ENCODE results near the gene DARS1.

The DARS1 gene

GRCh38 chr2:136015699-136016098 is 30.3 kb upstream of the DARS1 start:
- no peak overlapping the region for H3K27ac ChIP-seq
- TF ChIP-seq ZFX (IDR thresholded peaks at IDR 0.05; ENCODE audit: borderline replicate concordance) (no peak), CTCF (IDR thresholded peaks at IDR 0.05) (no peak)

GRCh38 chr2:136014411-136014810 is 29.0 kb upstream of the DARS1 start:
- no peak overlapping the region for H3K27ac ChIP-seq
- no peak for TF ChIP-seq ZFX (IDR thresholded peaks at IDR 0.05; ENCODE audit: borderline replicate concordance)
- TF ChIP-seq CTCF (IDR thresholded peaks at IDR 0.05), result no peak

- TF ChIP-seq CTCF (IDR thresholded peaks at IDR 0.05), result no peak
- no peak overlapping the region for H3K27ac ChIP-seq
These were observed 28.5 kb upstream of the DARS1 start for GRCh38 chr2:136013955-136014354.

- no peak for TF ChIP-seq ZFX (IDR thresholded peaks at IDR 0.05; ENCODE audit: borderline replicate concordance)
- no peak for TF ChIP-seq CTCF (IDR thresholded peaks at IDR 0.05)
- H3K27ac ChIP-seq, result no peak overlapping the region
These were observed 27.8 kb upstream of the DARS1 start for GRCh38 chr2:136013136-136013685.

GRCh38 chr2:136012315-136012714 is 26.9 kb upstream of the DARS1 start:
- no peak for TF ChIP-seq ZFX (IDR thresholded peaks at IDR 0.05; ENCODE audit: borderline replicate concordance)
- no peak for TF ChIP-seq CTCF (IDR thresholded peaks at IDR 0.05)
- H3K27ac ChIP-seq, result no peak overlapping the region

GRCh38 chr2:136010126-136010525 is 24.7 kb upstream of the DARS1 start:
- TF ChIP-seq CTCF (IDR thresholded peaks at IDR 0.05) (no peak), ZFX (IDR thresholded peaks at IDR 0.05; ENCODE audit: borderline replicate concordance) (no peak)
- no peak overlapping the region for H3K27ac ChIP-seq

- no peak overlapping the region for H3K27ac ChIP-seq
- TF ChIP-seq CTCF (IDR thresholded peaks at IDR 0.05), result no peak
- no peak for TF ChIP-seq ZFX (IDR thresholded peaks at IDR 0.05; ENCODE audit: borderline replicate concordance)
These were observed 22.9 kb upstream of the DARS1 start for GRCh38 chr2:136008205-136008865.
